ENCODE results near the gene WFDC1. TPM values are rescaled to one million over a fixed set of nuclear protein-coding genes. Genes with fewer than 3 reads are reported as not detected.

The WFDC1 gene
- total and polyA plus RNA-seq, 4 experiments from 2014 or later, result not detected

- DNase-seq, result no peak
Measured at GRCh38 chr16:84362471-84362941, 67.8 kb downstream of the WFDC1 start.

GRCh38 chr16:84366208-84366607 is 71.5 kb downstream of the WFDC1 start:
- H3K36me3 ChIP-seq (ENCODE audit: insufficient read depth, low read length), result no peaks in the 10 kb centered on the region
- CTCF ChIA-PET (ENCODE audit: partially characterized antibody), result no interaction called here

More at GRCh38 chr16:84362471-84362941, 67.8 kb downstream of the WFDC1 start:
- no peak overlapping the region for H3K4me3 ChIP-seq (ENCODE audit: low read length in 2 of 2)
- peaks cover 13 to 15% of the 10 kb centered on the region in 2 donors for H3K27me3 Mint-ChIP-seq
- no peaks in the 10 kb centered on the region for H3K36me3 Mint-ChIP-seq
- H3K4me1 ChIP-seq (ENCODE audit: insufficient read depth, low read length), result peaks cover 11% of the 10 kb centered on the region
- intact Hi-C loops (cut with micrococcal nuclease), result no loop called here
- no peaks in the 10 kb centered on the region for H3K27me3 ChIP-seq (ENCODE audit: insufficient read depth, low read length)
- peak overlapping the region in 2 of 7 donors; percentile 25 to 76 for H3K27ac Mint-ChIP-seq
- CTCF ChIA-PET (ENCODE audit: partially characterized antibody), result no interaction called here
- H3K9me3 Mint-ChIP-seq, result no peaks in the 10 kb centered on the region
- peaks cover 8 to 32% (median 19%) of the 10 kb centered on the region in 4 donors for H3K4me1 Mint-ChIP-seq
- H3K9me3 ChIP-seq (ENCODE audit: control insufficient read depth in 1 of 2, low read length in 2 of 2), result no peaks in the 10 kb centered on the region
- H3K4me3 Mint-ChIP-seq, result no peak overlapping the region
- H3K36me3 ChIP-seq (ENCODE audit: insufficient read depth, low read length), result no peaks in the 10 kb centered on the region
- H3K27ac ChIP-seq (ENCODE audit: low read depth, low read length), result no peak overlapping the region
- POLR2A ChIA-PET (ENCODE audit: partially characterized antibody), result no interaction called here

GRCh38 chr16:84367297-84367680 is 72.6 kb downstream of the WFDC1 start:
- Histone ChIP-seq H3K36me3 (ENCODE audit: insufficient read depth, low read length) (no peaks in the 10 kb centered on the region), H3K4me3 (ENCODE audit: low read length in 2 of 2) (no peak overlapping the region), H3K27ac (ENCODE audit: low read depth, low read length) (no peak overlapping the region), H3K9me3 (ENCODE audit: control insufficient read depth in 1 of 2, low read length in 2 of 2) (no peaks in the 10 kb centered on the region), H3K27me3 (ENCODE audit: insufficient read depth, low read length) (peaks cover 4% of the 10 kb centered on the region), H3K4me1 (ENCODE audit: insufficient read depth, low read length) (no peaks in the 10 kb centered on the region)
- DNase-seq, result no peak
- peaks cover 32 to 38% of the 10 kb centered on the region in 2 donors for H3K27me3 Mint-ChIP-seq
- no peaks in the 10 kb centered on the region for H3K9me3 Mint-ChIP-seq
- POLR2A ChIA-PET (ENCODE audit: partially characterized antibody), result no interaction called here
- CTCF ChIA-PET (ENCODE audit: partially characterized antibody), result no interaction called here
- intact Hi-C loops (cut with micrococcal nuclease), result no loop called here
- peak overlapping the region in 2 of 8 donors; percentile 26 to 53 for H3K4me3 Mint-ChIP-seq
- H3K4me1 Mint-ChIP-seq, result peaks cover 6 to 24% (median 11%) of the 10 kb centered on the region in 4 donors
- no peak overlapping the region for H3K27ac Mint-ChIP-seq
- H3K36me3 Mint-ChIP-seq, result no peaks in the 10 kb centered on the region

More at GRCh38 chr16:84366208-84366607, 71.5 kb downstream of the WFDC1 start:
- Histone ChIP-seq H3K27ac (ENCODE audit: low read depth, low read length) (no peak overlapping the region), H3K4me3 (ENCODE audit: low read length in 2 of 2) (no peak overlapping the region), H3K4me1 (ENCODE audit: insufficient read depth, low read length) (no peaks in the 10 kb centered on the region), H3K27me3 (ENCODE audit: insufficient read depth, low read length) (peaks cover 4% of the 10 kb centered on the region), H3K9me3 (ENCODE audit: control insufficient read depth in 1 of 2, low read length in 2 of 2) (no peaks in the 10 kb centered on the region)
- Mint-ChIP-seq H3K4me3 (no peak overlapping the region), H3K4me1 (peaks cover 6 to 24% (median 11%) of the 10 kb centered on the region in 4 donors), H3K9me3 (no peaks in the 10 kb centered on the region), H3K27ac (no peak overlapping the region), H3K36me3 (no peaks in the 10 kb centered on the region), H3K27me3 (peaks cover 28 to 31% of the 10 kb centered on the region in 2 donors)
- DNase-seq, result no peak
- intact Hi-C loops (cut with micrococcal nuclease), result no loop called here
- POLR2A ChIA-PET (ENCODE audit: partially characterized antibody), result no interaction called here

- H3K27me3 ChIP-seq (ENCODE audit: insufficient read depth, low read length), result peaks cover 4% of the 10 kb centered on the region
- POLR2A ChIA-PET (ENCODE audit: partially characterized antibody), result no interaction called here
- peaks cover 32 to 38% of the 10 kb centered on the region in 2 donors for H3K27me3 Mint-ChIP-seq
Measured at GRCh38 chr16:84367750-84368307, 73.2 kb downstream of the WFDC1 start.

GRCh38 chr16:84368308-84368996 is 73.8 kb downstream of the WFDC1 start, which contains the start of gene ATP2C2:
Gene ATP2C2 (plus strand): TSS chr16:84368538. CDS start chr16:84368616, 78 bp downstream.
- ChIA-PET POLR2A (ENCODE audit: partially characterized antibody) (no interaction called here), CTCF (ENCODE audit: partially characterized antibody) (no interaction called here)
- Mint-ChIP-seq H3K4me3 (peak within 1 kb of the TSS in 4 of 8 donors; percentile 15 to 61 (median 48)), H3K4me1 (peaks cover 6 to 24% (median 11%) of the 10 kb centered on the region in 4 donors), H3K27ac (no peak within 1 kb of the TSS), H3K27me3 (peaks cover 32 to 38% of the 10 kb centered on the region in 2 donors), H3K9me3 (no peaks in the 10 kb centered on the region), H3K36me3 (no peaks in the 10 kb centered on the region)
- Histone ChIP-seq H3K4me1 (ENCODE audit: insufficient read depth, low read length) (no peaks in the 10 kb centered on the region), H3K9me3 (ENCODE audit: control insufficient read depth in 1 of 2, low read length in 2 of 2) (no peaks in the 10 kb centered on the region), H3K27me3 (ENCODE audit: insufficient read depth, low read length) (peaks cover 4% of the 10 kb centered on the region), H3K27ac (ENCODE audit: low read depth, low read length) (no peak within 1 kb of the TSS), H3K36me3 (ENCODE audit: insufficient read depth, low read length) (no peaks in the 10 kb centered on the region), H3K4me3 (ENCODE audit: low read length in 2 of 2) (no peak within 1 kb of the TSS)
- intact Hi-C loops (cut with micrococcal nuclease), result no loop called here
- no peak for DNase-seq

More at GRCh38 chr16:84367750-84368307, 73.2 kb downstream of the WFDC1 start:
- Histone ChIP-seq H3K4me1 (ENCODE audit: insufficient read depth, low read length) (no peaks in the 10 kb centered on the region), H3K27ac (ENCODE audit: low read depth, low read length) (no peak overlapping the region), H3K9me3 (ENCODE audit: control insufficient read depth in 1 of 2, low read length in 2 of 2) (no peaks in the 10 kb centered on the region), H3K36me3 (ENCODE audit: insufficient read depth, low read length) (no peaks in the 10 kb centered on the region), H3K4me3 (ENCODE audit: low read length in 2 of 2) (no peak overlapping the region)
- H3K4me3 Mint-ChIP-seq, result peak overlapping the region in 1 of 8 donors; percentile 53
- no peak for DNase-seq
- H3K9me3 Mint-ChIP-seq, result no peaks in the 10 kb centered on the region
- CTCF ChIA-PET (ENCODE audit: partially characterized antibody), result no interaction called here
- peaks cover 6 to 24% (median 11%) of the 10 kb centered on the region in 4 donors for H3K4me1 Mint-ChIP-seq
- intact Hi-C loops (cut with micrococcal nuclease), result no loop called here
- no peak overlapping the region for H3K27ac Mint-ChIP-seq
- no peaks in the 10 kb centered on the region for H3K36me3 Mint-ChIP-seq

GRCh38 chr16:84369105-84369504 is 74.4 kb downstream of the WFDC1 start:
- intact Hi-C loops (cut with micrococcal nuclease), result no loop called here
- no peaks in the 10 kb centered on the region for H3K9me3 Mint-ChIP-seq
- peaks cover 32 to 45% of the 10 kb centered on the region in 2 donors for H3K27me3 Mint-ChIP-seq
- Histone ChIP-seq H3K4me3 (ENCODE audit: low read length in 2 of 2) (no peak overlapping the region), H3K27ac (ENCODE audit: low read depth, low read length) (no peak overlapping the region), H3K9me3 (ENCODE audit: control insufficient read depth in 1 of 2, low read length in 2 of 2) (no peaks in the 10 kb centered on the region), H3K36me3 (ENCODE audit: insufficient read depth, low read length) (no peaks in the 10 kb centered on the region), H3K27me3 (ENCODE audit: insufficient read depth, low read length) (peaks cover 4% of the 10 kb centered on the region), H3K4me1 (ENCODE audit: insufficient read depth, low read length) (no peaks in the 10 kb centered on the region)
- ChIA-PET POLR2A (ENCODE audit: partially characterized antibody) (no interaction called here), CTCF (ENCODE audit: partially characterized antibody) (interaction anchor here (0.8 kb wide), 1 partner anchor 10 kb away, joined by 3 read pairs; no protein-coding TSS in a partner anchor)
- H3K4me1 Mint-ChIP-seq, result peaks cover 6 to 24% (median 11%) of the 10 kb centered on the region in 4 donors
- H3K36me3 Mint-ChIP-seq, result no peaks in the 10 kb centered on the region
- no peak overlapping the region for H3K27ac Mint-ChIP-seq
- DNase-seq, result no peak
- H3K4me3 Mint-ChIP-seq, result peak overlapping the region in 1 of 8 donors; percentile 43

- no peaks in the 10 kb centered on the region for H3K36me3 ChIP-seq (ENCODE audit: insufficient read depth, low read length)
- no peak overlapping the region for H3K4me3 Mint-ChIP-seq
- CTCF ChIA-PET (ENCODE audit: partially characterized antibody), result interaction anchor here (0.8 kb wide), 1 partner anchor 11 kb away, joined by 3 read pairs; no protein-coding TSS in a partner anchor
- intact Hi-C loops (cut with micrococcal nuclease), result no loop called here
- no peaks in the 10 kb centered on the region for H3K4me1 ChIP-seq (ENCODE audit: insufficient read depth, low read length)
- no peak overlapping the region for H3K27ac ChIP-seq (ENCODE audit: low read depth, low read length)
- POLR2A ChIA-PET (ENCODE audit: partially characterized antibody), result no interaction called here
- H3K36me3 Mint-ChIP-seq, result no peaks in the 10 kb centered on the region
- H3K27ac Mint-ChIP-seq, result no peak overlapping the region
- peaks cover 30 to 46% of the 10 kb centered on the region in 2 donors for H3K27me3 Mint-ChIP-seq
- H3K9me3 Mint-ChIP-seq, result no peaks in the 10 kb centered on the region
- no peak for DNase-seq
- peaks cover 4% of the 10 kb centered on the region for H3K27me3 ChIP-seq (ENCODE audit: insufficient read depth, low read length)
- H3K4me3 ChIP-seq (ENCODE audit: low read length in 2 of 2), result no peak overlapping the region
- peaks cover 6 to 24% (median 11%) of the 10 kb centered on the region in 4 donors for H3K4me1 Mint-ChIP-seq
- no peaks in the 10 kb centered on the region for H3K9me3 ChIP-seq (ENCODE audit: control insufficient read depth in 1 of 2, low read length in 2 of 2)
Measured at GRCh38 chr16:84369938-84370627, 75.4 kb downstream of the WFDC1 start.

Measured in CD4-positive, alpha-beta memory T cell (primary cell).